Inflammatory macrophage treated with lipopolysaccharide for 1 hour (primary cell): ENCODE results near the gene GAA.

Source experiments
- DNase-seq, 2 donors: peaks; one replicate each; pipeline ENCODE4 v3.0.0-alpha.2; 2020 to 2022

Gene GAA

GRCh38 chr17:80104956-80105375, 3.6 kb downstream of the GAA start:
- DNase-seq: no peak

GRCh38 chr17:80105762-80106161, 4.4 kb downstream of the GAA start:
- DNase-seq: no peak

- no peak for DNase-seq
Observed at GRCh38 chr17:80106176-80106575, 4.8 kb downstream of the GAA start.

GRCh38 chr17:80106751-80107150, 5.4 kb downstream of the GAA start:
- DNase-seq: no peak

GRCh38 chr17:80107231-80108021, 6.0 kb downstream of the GAA start:
- DNase-seq: no peak

GRCh38 chr17:80108036-80108971, 6.9 kb downstream of the GAA start:
- DNase-seq: no peak

- no peak for DNase-seq
Observed at GRCh38 chr17:80109066-80109660, 7.8 kb downstream of the GAA start.

GRCh38 chr17:80109713-80110446, 8.5 kb downstream of the GAA start:
- DNase-seq: no peak

GRCh38 chr17:80110447-80110812, 9.0 kb downstream of the GAA start:
- no peak for DNase-seq

- no peak for DNase-seq
Observed at GRCh38 chr17:80110927-80111701, 9.7 kb downstream of the GAA start.

- DNase-seq: no peak
Observed at GRCh38 chr17:80111702-80112470, 10.5 kb downstream of the GAA start.

- DNase-seq: no peak
Observed at GRCh38 chr17:80112471-80113032, 11.2 kb downstream of the GAA start.

- no peak for DNase-seq
Observed at GRCh38 chr17:80113033-80113484, 11.7 kb downstream of the GAA start.

- no peak for DNase-seq
Observed at GRCh38 chr17:80114758-80115157, 13.4 kb downstream of the GAA start.

- DNase-seq: no peak
Observed at GRCh38 chr17:80115159-80115558, 13.8 kb downstream of the GAA start.

- DNase-seq: no peak
Observed at GRCh38 chr17:80116276-80116920, 15.0 kb downstream of the GAA start.

- no peak for DNase-seq
Observed at GRCh38 chr17:80116921-80117380, 15.6 kb downstream of the GAA start.

- no peak for DNase-seq
Observed at GRCh38 chr17:80117491-80118401, 16.4 kb downstream of the GAA start.
